Left ventricle myocardium superior (tissue), 1 donor: Measurements from ENCODE around the gene CD300LD. TPM values are rescaled to one million over a fixed set of nuclear protein-coding genes. Genes with fewer than 3 reads are reported as not detected.
"Not testable (repeated sequence)": the region's sequence is repeated elsewhere in the genome, so short reads cannot be mapped to it uniquely, and the experiment has no call there.

ENCODE experiments used
- ATAC-seq: fragments of 200-7000 bp; cut with Tn5 transposase; one replicate; pipeline ENCODE4 v1.9.1; 2020; ENCODE audit warnings: mild to moderate bottlenecking, moderate library complexity
- DNase-seq: peaks from one replicate; pipeline ENCODE4 v3.0.0-alpha.2; 2020
- intact Hi-C: fragments of 100-400 bp; cut with micrococcal nuclease; formaldehyde crosslinking; loops from one replicate; pipeline ENCODE4 v1.11.0; 2022
- long read RNA-seq: library from polyadenylated mRNA; unstranded; transcript quantifications from one replicate; pipeline ENCODE4 v2.0.0, GENCODE V29; 2021
- total RNA-seq: library from RNA; stranded (reverse); fragmentation: NEBNext Ultra II Directional; extraction: Animal tissue kit (Norgen Biotek cat#: 25700); gene quantifications from one replicate; pipeline ENCODE4 v1.2.1, GENCODE V29; 2021
- donor health status: DM: no; HTN: yes; CAD: no; lungs with severe emphysema.

The CD300LD gene
- total RNA-seq = not detected
- long read RNA-seq = 0 reads

- DNase-seq = no peak
- no peak for ATAC-seq
- intact Hi-C loops = no loop called here
These were observed at the start of gene CD300LD for GRCh38 chr17:74592087-74592990. Gene CD300LD (minus strand): TSS chr17:74592283. CDS start chr17:74592202, 81 bp downstream.

DNA sequence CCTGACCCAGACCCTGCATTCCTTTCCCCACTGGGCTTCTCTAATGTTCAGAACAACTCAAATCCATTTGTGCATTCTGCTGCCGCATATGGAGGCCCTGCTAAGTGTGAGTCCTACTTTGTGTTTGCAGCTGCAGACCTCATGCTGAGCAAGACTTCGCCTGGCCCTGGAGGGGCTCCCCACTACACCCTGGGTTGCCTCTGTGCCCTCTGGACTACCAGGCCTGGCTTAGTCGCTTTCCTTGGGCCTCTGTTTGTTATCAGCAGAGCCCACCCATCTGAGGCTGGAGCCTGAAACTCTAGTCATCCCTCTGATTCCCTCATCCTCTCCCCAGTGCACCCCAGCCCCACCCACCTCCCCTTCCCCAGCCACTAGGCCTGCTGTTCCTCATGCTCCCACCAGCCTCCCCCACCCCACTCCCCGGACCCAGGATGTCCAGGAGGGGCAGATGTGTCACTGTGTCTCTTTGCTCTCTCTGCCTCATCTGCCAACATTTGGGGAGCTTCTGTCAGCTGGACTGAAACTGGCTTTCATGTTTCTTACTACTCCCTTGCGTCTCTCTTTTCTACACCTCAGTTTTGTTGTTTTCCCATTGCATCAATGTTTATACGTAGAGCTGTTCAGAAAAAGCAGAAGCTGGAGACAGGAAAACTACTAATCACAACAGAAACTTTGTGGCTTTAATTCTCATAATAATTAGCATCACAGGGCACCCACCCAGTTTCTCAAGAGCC, 49.3 kb upstream of the CD300LD start:
- intact Hi-C loops = no loop called here

DNA sequence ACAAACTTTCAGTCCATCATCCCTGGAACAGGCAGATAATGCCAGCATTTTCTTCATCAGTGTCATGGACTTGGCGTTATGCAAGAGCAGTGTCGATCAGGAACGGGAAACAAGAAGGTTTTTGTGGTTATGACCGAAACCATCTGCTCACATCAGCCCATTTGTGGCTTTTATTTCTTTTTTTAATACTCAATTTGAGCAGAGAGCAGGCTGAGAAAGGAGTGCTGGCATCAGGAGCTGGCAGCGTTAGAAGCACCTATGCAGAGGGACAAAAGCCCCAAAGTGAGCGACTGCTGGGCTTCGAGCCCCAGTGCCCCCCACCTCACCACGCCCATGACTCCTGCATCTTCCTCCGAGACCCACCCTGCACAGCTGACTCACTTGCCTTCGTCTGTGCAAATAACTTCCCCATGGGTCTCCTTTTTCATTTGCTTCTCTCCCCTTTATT, 47.6 kb upstream of the CD300LD start:
- peak; percentile 52 for ATAC-seq
- intact Hi-C loops = no loop called here
- no peak for DNase-seq

More for the DNA sequence above, 49.3 kb upstream of the CD300LD start:
- ATAC-seq (no peak), DNase-seq (no peak)

DNA sequence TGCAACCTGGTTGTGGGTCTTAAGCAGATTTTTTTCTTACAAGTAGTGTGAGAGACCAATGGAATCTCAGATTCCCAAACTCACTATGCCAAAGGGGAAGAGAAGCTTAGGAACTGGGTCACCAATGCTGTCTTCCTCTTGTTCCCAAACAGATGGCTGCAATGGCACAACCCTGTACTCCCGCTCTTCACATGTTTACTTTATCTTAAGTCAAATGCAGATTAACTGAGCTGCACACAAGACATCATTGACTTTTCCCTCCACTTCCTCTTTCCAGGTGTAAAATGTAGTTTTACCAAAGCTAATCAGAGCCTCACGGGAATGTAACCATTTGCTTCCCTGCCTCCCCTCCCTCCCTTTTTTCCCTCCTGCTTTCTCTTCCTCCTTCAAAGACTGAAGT, 45.8 kb upstream of the CD300LD start:
- intact Hi-C loops = no loop called here
- ATAC-seq = no peak
- DNase-seq = no peak

DNA sequence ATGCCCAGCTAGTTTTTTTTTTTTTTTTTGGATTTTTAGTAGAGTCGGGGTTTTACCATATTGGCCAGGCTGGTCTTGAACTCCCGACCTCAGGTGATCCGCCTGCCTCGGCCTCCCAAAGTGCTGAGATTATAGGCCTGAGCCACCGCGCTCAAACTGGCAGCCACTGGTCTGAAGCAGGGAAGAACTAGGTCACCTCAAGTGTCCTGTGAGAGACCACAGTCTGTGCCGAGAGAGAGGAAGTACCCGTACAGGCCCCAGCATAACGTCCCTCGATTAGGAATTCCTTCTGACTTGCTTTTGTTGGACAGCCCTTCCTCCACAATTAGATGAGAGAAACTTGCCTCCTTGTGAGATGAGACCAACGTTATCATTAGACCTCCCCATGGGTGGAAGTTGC, 45.2 kb upstream of the CD300LD start:
- ATAC-seq (no peak), DNase-seq (no peak)
- intact Hi-C loops = no loop called here

GRCh38 chr17:74636541-74637085, 44.5 kb upstream of the CD300LD start:
- intact Hi-C loops, DNase-seq, ATAC-seq: not testable (repeated sequence)

- no peak for ATAC-seq
- no peak for DNase-seq
- intact Hi-C loops = no loop called here
These were observed 43.3 kb upstream of the CD300LD start for GRCh38 chr17:74635418-74635817.

GRCh38 chr17:74633326-74633725, 41.2 kb upstream of the CD300LD start:
- intact Hi-C loops = no loop called here
- no peak for ATAC-seq
- no peak for DNase-seq

- no peak for ATAC-seq
- intact Hi-C loops = no loop called here
- DNase-seq = no peak
These were observed 40.5 kb upstream of the CD300LD start for GRCh38 chr17:74632617-74633016.

GRCh38 chr17:74631468-74632450, 39.7 kb upstream of the CD300LD start:
- ATAC-seq (peak; percentile 37), DNase-seq (no peak)
- intact Hi-C loops = no loop called here

DNA sequence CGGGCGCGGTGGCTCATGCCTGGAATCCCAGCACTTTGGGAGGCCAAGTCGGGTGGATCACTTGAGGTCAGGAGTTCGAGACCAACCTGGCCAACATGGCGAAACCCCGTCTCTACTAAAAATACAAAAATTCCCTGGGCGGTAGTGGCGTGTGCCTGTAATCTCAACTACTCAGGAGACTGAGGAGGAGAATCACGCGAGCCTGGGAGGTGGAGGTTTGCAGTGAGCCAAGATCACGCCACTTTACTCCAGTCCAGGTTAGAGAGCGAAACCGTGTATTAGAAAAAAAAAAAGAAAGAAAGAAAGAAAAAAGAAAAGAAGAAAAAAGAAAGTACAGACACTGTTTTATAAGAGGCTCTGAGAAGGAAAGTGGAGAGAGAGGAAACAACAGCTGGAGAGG, 38.2 kb upstream of the CD300LD start:
- ATAC-seq, DNase-seq, intact Hi-C loops: not testable (repeated sequence)

- no peak for ATAC-seq
- intact Hi-C loops = no loop called here
These were observed 33.6 kb upstream of the CD300LD start for GRCh38 chr17:74625661-74626060.

GRCh38 chr17:74624131-74624530, 32.0 kb upstream of the CD300LD start:
- intact Hi-C loops = no loop called here
- ATAC-seq = no peak
- DNase-seq = no peak

More at GRCh38 chr17:74625661-74626060, 33.6 kb upstream of the CD300LD start:
- DNase-seq = no peak

DNA sequence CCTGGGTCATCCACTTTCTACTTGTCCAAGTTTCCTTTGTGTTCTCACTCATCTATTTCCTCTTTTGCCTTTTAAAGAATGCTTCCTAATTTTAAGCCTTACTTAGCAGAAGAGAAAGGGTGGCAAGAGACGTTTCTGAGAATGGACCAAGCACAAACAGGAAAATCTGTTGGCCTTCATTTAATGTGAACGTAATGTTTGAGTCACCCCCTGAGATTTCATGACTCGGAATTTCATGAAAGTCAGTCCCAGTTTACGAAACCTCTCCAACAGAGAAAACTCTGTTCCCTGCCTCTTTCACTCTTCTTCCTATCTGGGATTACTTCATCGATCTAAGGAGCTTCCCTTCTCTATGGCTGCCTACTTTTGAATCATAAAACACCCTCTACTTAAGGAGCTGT, 31.6 kb upstream of the CD300LD start, which contains the start of gene CD300E:
CD300E (minus strand) TSS at position 46 of the 401 bp plus-strand sequence. CDS start 117 bp downstream, outside the sequence.
- intact Hi-C loops = no loop called here
- no peak for DNase-seq
- peak; percentile 45 for ATAC-seq

DNA sequence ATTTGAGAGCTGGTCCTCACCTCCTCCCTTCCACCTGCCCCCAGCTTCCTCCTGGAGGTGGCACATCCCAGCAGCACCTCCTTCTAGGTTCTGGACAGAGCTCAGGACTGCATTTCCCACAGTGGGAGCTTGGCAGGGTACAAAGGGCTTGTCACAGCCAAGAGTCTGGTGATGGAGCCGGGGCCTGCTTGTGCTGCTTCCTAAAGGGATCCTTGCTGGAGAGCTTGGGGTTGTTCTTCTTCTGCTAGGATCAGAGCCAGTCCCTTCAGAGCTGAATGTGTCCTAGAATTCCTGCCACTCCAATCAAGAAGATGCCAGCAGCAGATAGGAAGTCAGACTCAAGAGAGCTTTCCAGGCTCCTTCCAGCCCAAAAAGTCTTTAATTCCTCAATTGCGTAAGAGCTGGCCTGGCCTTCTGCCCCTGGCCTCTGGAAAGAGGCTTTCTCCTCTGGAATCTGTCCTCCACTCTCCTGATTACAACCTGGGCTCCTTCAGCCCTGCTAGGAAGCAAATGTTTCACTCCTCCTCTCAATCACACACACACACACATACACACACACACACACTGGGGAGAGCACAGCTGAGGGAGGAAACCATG, 27.1 kb upstream of the CD300LD start:
- peak; percentile 80 for ATAC-seq
- DNase-seq = peak; percentile 53
- intact Hi-C loops = no loop called here

DNA sequence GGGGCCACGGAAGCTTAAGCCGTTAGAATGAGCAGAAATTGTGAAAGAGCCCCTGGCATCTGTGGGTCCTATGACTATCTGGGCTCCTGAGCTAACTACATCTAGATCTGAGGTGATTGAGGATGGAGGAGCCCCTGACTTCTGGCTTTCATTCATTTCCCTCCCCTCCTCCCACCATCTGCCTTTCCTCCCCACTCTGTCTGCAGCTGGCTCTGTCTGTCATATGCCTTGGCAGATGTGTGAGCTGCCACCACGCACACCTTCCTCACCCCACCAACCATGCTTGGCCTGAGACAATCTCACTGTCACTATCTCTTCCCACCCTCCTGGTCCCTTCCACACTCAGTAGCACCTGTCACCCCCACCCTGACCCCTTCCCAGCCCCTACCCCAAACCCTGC, 26.4 kb upstream of the CD300LD start:
- DNase-seq (no peak), ATAC-seq (no peak)
- intact Hi-C loops = no loop called here

DNA sequence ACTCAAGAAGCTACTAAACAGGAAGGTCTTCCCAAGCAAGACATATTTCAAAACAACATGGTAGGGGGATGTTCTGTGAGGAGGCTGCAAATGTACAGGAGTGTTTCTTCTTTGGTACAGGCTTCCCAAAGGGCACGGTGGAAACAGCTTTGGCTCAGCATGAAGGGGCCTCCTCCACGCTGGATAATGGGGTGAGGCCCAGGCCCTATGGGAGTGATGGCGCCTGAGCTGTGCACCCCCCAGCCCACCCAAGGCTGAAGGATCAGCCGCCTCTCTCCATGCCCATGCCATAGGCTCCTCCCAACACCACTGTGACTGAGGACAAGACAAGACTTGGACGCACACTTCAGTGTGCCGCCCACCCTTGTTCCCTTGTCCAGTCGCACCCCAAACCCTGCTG, 24.6 kb upstream of the CD300LD start:
- DNase-seq (no peak), ATAC-seq (no peak)
- intact Hi-C loops = no loop called here

DNA sequence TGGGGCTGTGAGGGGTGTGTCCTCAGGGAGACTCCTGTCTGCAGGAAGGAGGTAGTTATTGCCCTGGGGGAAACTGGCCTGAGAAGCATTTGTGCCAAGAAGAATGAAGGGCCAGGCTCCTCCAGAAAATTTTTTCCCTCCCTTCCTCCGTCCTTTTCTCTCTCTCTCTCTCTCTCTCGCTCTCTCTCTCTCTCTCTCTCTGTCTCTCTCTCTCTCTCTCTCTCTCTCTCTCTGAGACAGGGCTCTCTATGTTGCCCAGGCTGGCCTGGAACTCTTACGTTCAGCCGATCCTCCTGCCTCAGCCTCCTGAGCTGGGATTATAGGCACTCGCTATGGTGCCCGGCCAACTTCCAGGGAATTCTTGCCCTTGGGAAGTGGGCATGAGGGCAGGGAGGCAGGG, 20.0 kb upstream of the CD300LD start:
- intact Hi-C loops = no loop called here
- DNase-seq (no peak), ATAC-seq (no peak)
